ENCODE results near the gene SIGLEC5. TPM values are rescaled to one million over a fixed set of nuclear protein-coding genes. Genes with fewer than 3 reads are reported as not detected.

The SIGLEC5 gene
- total RNA-seq, 4 donors from 2014 or later: 0.94 TPM; not detected in 3

DNA sequence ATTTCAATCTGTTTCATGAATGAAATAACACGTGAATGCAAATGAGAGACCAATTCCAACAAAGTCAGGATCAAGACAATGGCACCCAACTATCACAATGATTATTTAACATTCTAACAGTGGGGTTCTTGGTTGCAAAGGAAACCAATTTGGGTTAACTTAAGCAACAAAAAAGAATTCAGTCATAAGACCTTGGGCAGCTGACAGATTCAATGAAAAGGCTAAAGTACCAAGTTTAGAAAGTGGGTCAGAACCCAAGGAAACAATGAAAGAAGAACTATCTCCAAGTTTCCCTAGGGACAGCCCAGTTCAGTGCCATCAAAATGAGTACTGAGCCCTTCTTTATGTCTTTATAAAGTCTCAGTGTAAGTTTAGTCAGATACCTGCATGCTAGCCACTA, 33.9 kb upstream of the SIGLEC5 start:
- Histone ChIP-seq H3K9me3 (no peaks in the 10 kb centered on the region), H3K4me1 (no peaks in the 10 kb centered on the region), H3K27me3 (peaks cover 0 to 45% (median 0%) of the 10 kb centered on the region in 4 donors), H3K4me3 (no peak overlapping the region), H3K27ac (no peak overlapping the region), H3K36me3 (no peaks in the 10 kb centered on the region)
- intact Hi-C loops (cut with DNase I): no loop called here
- TF ChIP-seq CTCF (IDR thresholded peaks at IDR 0.05) (no peak), POLR2A (IDR thresholded peaks at IDR 0.05) (no peak)
- WGBS, 2 donors: 23 to 29% methylated on average over 1 of the region's 1 CpG
- DNase-seq: no peak

DNA sequence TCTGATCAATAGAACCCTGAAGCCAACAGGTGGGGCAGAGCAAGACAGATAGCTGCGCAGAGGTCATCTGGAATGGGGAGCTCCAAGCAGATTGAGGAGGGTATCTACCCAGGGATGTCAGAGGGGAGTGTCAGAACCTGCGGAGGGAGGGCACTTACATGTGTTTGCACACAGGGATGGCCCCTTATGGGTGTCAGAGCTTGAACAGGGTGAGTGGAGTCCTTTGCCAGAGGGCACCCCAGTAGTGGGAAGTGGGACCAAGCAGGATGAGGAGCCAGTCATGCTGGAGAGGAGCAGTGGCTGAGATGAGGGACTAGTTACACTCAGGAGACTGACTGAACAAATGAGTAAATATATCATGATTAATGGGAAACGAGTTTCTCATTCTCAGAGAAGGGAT, 33.4 kb upstream of the SIGLEC5 start:
- H3K4me3 ChIP-seq: no peak overlapping the region
- H3K27ac ChIP-seq: no peak overlapping the region
- no peaks in the 10 kb centered on the region for H3K36me3 ChIP-seq
- 21 to 45% methylated on average over 1 to 3 of the region's 3 CpGs for WGBS, 2 donors
- intact Hi-C loops (cut with DNase I): no loop called here
- DNase-seq: no peak
- H3K4me1 ChIP-seq: no peaks in the 10 kb centered on the region
- H3K27me3 ChIP-seq: peaks cover 0 to 45% (median 0%) of the 10 kb centered on the region in 4 donors
- no peaks in the 10 kb centered on the region for H3K9me3 ChIP-seq
- no peak for TF ChIP-seq CTCF (IDR thresholded peaks at IDR 0.05)
- no peak for TF ChIP-seq POLR2A (IDR thresholded peaks at IDR 0.05)

DNA sequence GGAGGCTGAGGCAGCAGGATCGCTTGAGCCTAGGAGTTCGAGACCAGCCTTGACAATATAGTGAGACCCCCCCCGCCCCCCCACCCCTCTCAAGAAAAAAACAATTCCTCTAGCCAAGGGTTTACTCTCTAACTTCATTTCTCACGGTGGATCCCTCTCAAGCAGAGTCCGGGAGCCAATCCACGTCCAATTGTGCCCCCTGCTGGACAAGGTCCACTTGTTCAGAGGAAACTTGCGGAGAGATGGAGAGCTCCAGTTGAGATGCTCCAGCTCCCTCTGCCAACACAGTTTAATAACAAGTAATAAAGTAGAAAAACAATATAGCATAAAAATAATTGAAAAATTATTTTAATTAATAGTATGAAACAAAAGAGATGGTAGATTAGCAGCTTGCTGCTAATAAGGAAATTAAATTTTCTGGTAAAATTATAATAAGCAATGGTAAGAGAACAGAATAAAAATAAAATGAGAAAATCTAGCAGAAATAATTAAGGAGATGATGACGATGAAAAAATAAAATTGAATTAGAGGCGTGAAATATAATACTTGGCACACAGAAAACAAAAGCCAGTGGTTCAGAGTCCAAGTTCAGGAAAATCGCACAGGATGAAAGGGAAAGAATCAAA, 30.9 kb upstream of the SIGLEC5 start:
- Histone ChIP-seq H3K9me3 (no peaks in the 10 kb centered on the region), H3K27me3 (peaks cover 0 to 39% (median 0%) of the 10 kb centered on the region in 4 donors), H3K4me3 (no peak overlapping the region), H3K27ac (no peak overlapping the region), H3K36me3 (no peaks in the 10 kb centered on the region), H3K4me1 (peaks cover 0 to 11% (median 0%) of the 10 kb centered on the region in 3 donors)
- WGBS, 2 donors: 9 to 11% methylated on average over 7 to 9 of the region's 10 CpGs
- no peak for DNase-seq
- intact Hi-C loops (cut with DNase I): no loop called here
- TF ChIP-seq POLR2A (IDR thresholded peaks at IDR 0.05) (no peak), CTCF (IDR thresholded peaks at IDR 0.05) (peak in 5 of 6 experiments; percentile 39 to 49 (median 43))

GRCh38 chr19:51654783-51655182, 24.6 kb upstream of the SIGLEC5 start:
- 53 to 86% methylated on average over 3 to 4 of the region's 4 CpGs for WGBS, 2 donors
- Histone ChIP-seq H3K9me3 (no peaks in the 10 kb centered on the region), H3K27me3 (peaks cover 0 to 14% (median 0%) of the 10 kb centered on the region in 4 donors), H3K4me3 (no peak overlapping the region), H3K27ac (no peak overlapping the region), H3K36me3 (no peaks in the 10 kb centered on the region), H3K4me1 (peaks cover 0 to 11% (median 0%) of the 10 kb centered on the region in 3 donors)
- intact Hi-C loops (cut with DNase I): no loop called here
- DNase-seq: no peak
- TF ChIP-seq POLR2A (IDR thresholded peaks at IDR 0.05): no peak
- no peak for TF ChIP-seq CTCF (IDR thresholded peaks at IDR 0.05)

DNA sequence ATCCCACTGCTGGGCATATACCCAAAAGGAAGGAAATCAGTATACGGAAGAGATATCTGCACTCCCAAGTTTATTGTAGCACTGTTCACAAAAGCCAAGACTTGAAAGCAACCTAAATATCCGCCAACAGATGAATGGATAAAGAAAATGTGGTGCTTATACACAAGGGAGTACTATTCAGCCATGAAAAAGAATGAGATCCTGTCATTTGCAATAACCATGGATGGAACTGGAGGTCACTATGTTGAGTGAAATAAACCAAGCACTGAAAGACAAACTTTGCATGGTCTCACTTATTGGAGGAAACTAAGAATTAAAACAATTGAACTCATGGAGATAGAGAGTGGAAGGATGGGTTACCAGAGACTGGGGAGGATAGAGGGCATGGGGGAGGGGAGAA, 23.0 kb upstream of the SIGLEC5 start:
- intact Hi-C loops (cut with DNase I): no loop called here
- no peak for DNase-seq
- H3K9me3 ChIP-seq: no peaks in the 10 kb centered on the region
- H3K4me1 ChIP-seq: peaks cover 0 to 11% (median 0%) of the 10 kb centered on the region in 3 donors
- no peak overlapping the region for H3K4me3 ChIP-seq
- peaks cover 0 to 22% (median 0%) of the 10 kb centered on the region in 4 donors for H3K27me3 ChIP-seq
- TF ChIP-seq CTCF (IDR thresholded peaks at IDR 0.05): no peak
- TF ChIP-seq POLR2A (IDR thresholded peaks at IDR 0.05): no peak
- 57 to 62% methylated on average over 2 of the region's 2 CpGs for WGBS, 2 donors
- no peak overlapping the region for H3K27ac ChIP-seq
- no peaks in the 10 kb centered on the region for H3K36me3 ChIP-seq
